SK-N-SH (cell line): ENCODE data around the gene ASB4. TPM values are rescaled to one million over a fixed set of nuclear protein-coding genes. Genes with fewer than 3 reads are reported as not detected.

Experiments
- ELF1 ChIP-seq: IDR thresholded peaks from 2 replicates; pipeline ENCODE4 v1.4.0; 2012
- EZH2phosphoT487 ChIP-seq: fragments of 200-600 bp; sonication (generic); IDR thresholded peaks from 2 replicates; pipeline ENCODE4 v1.6.1; 2017; ENCODE audit warnings: low read depth, mixed run types, mild to moderate bottlenecking, antibody characterized with exemption, moderate library complexity, borderline replicate concordance
- FOXM1 ChIP-seq: IDR thresholded peaks from 2 replicates; pipeline ENCODE4 v1.4.0; 2012; ENCODE audit warnings: low read depth, mild to moderate bottlenecking
- MAX ChIP-seq: IDR thresholded peaks from 2 replicates; pipeline ENCODE4 v1.4.0; 2012; ENCODE audit warnings: low read depth
- MEF2A ChIP-seq: IDR thresholded peaks from 2 replicates; pipeline ENCODE4 v1.4.0; 2012; ENCODE audit warnings: low read depth, borderline replicate concordance
- MXI1 ChIP-seq: IDR thresholded peaks from 2 replicates; pipeline ENCODE4 v1.6.1; 2012; ENCODE audit warnings: mild to moderate bottlenecking, low read depth, low read length, improper control_type of control experiment
- NRF1 ChIP-seq: IDR thresholded peaks from 2 replicates; pipeline ENCODE4 v1.6.1; 2012; ENCODE audit warnings: low read depth, mild to moderate bottlenecking, low read length
- RAD21 ChIP-seq: IDR thresholded peaks from 2 replicates; pipeline ENCODE4 v1.6.1; 2012; ENCODE audit warnings: mild to moderate bottlenecking, low read length
- RCOR1 ChIP-seq: fragments of 150-350 bp; IDR thresholded peaks from 2 replicates; pipeline ENCODE4 v1.6.1; 2017; ENCODE audit warnings: antibody characterized with exemption, low read length
- REST ChIP-seq: IDR thresholded peaks from 2 replicates; pipeline ENCODE4 v1.6.1; 2012; ENCODE audit warnings: mild to moderate bottlenecking, low read depth, low read length, moderate library complexity
- SMC3 ChIP-seq: IDR thresholded peaks from 2 replicates; pipeline ENCODE4 v1.6.1; 2012; ENCODE audit warnings: low read depth, low read length, improper control_type of control experiment
- TEAD4 ChIP-seq: IDR thresholded peaks from 2 replicates; pipeline ENCODE4 v1.4.0; 2012; ENCODE audit warnings: mild to moderate bottlenecking, borderline replicate concordance; ENCODE audit not compliant: insufficient read depth
- USF1 ChIP-seq: IDR thresholded peaks from 2 replicates; pipeline ENCODE4 v1.4.0; 2012; ENCODE audit warnings: low read depth, borderline replicate concordance
- USF2 ChIP-seq: fragments of 150-350 bp; IDR thresholded peaks from 2 replicates; pipeline ENCODE4 v1.6.1; 2017; ENCODE audit warnings: antibody characterized with exemption, low read length, low read depth, borderline replicate concordance
- ZBTB33 ChIP-seq: IDR thresholded peaks from 2 replicates; pipeline ENCODE4 v1.4.0; 2012; ENCODE audit warnings: low read depth, borderline replicate concordance
- polyA plus RNA-seq, 3 experiments: library from polyadenylated mRNA; depleted of rRNA; stranded (reverse); fragments of >200 nt; gene quantifications; 2 replicates each; pipeline ENCODE4 v1.2.3, GENCODE V29; 2012

Gene ASB4
- polyA plus RNA-seq, 1 of the 3 experiments (the other 2 are of a cell fraction) = not detected

- TF ChIP-seq SMC3 (no peak), MXI1 (no peak), TEAD4 (no peak), FOXM1 (0 out of 2 replicates have a peak, but pooled peaks have one; percentile 22), ELF1 (no peak; the same call in 1 of the 2 replicates), USF2 (no peak), NRF1 (no peak), EZH2phosphoT487 (no peak), ZBTB33 (no peak; the same call in 1 of the 2 replicates), MEF2A (no peak), USF1 (no peak), RAD21 (no peak), REST (no peak), MAX (peak; percentile 51; the same call in 1 of the 2 replicates), RCOR1 (no peak)
- TF ChIP-seq, all 33 proteins: peak for 13
Observed at GRCh38 chr7:95549818-95550529, 64.2 kb downstream of the ASB4 start (continued).
